Measurements from ENCODE around the gene NXNL1.

Gene NXNL1

DNA sequence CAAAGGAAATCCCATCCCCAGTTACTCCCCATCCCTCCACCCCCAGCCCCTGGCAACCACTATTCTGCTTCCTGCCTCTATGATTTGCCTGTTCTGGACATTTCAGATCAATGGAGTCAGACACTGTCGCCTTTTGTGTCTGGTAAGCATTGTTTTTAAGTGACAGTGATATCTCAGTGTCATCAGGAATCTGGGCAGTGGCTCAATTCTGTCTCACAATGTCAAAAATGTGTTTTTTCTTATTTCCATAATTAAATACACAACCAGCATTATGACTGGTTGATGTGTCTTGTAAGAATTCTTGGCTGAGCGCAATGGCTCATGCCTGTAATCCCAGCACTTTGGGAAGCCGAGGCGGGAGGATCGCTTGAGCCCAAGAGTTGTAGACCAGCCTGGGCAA lies 30.6 kb upstream of the NXNL1 start:
- H3K36me3 ChIP-seq (ENCODE audit: control insufficient read depth, low read length) = no peaks in the 10 kb centered on the region
- peaks cover 27% of the 10 kb centered on the region for H3K4me1 ChIP-seq (ENCODE audit: control insufficient read depth, low read length)
- H3K79me2 ChIP-seq (ENCODE audit: control insufficient read depth, low read length) = no peaks in the 10 kb centered on the region
- H3K4me2 ChIP-seq (ENCODE audit: low read length) = no peak overlapping the region
- H3K9me3 ChIP-seq (ENCODE audit: control insufficient read depth, insufficient read depth, low read length) = no peaks in the 10 kb centered on the region
- H3K27me3 ChIP-seq (ENCODE audit: control insufficient read depth, low read length) = no peaks in the 10 kb centered on the region
- no peaks in the 10 kb centered on the region; the same call in 1 of the 2 replicates for H3F3A ChIP-seq (ENCODE audit: control insufficient read depth, insufficient read depth)
- H3K4me3 ChIP-seq (ENCODE audit: low read length) = no peak overlapping the region
- no peak for TF ChIP-seq EZH2phosphoT487 (IDR thresholded peaks at IDR 0.05; ENCODE audit: borderline replicate concordance, low read length)
- TF ChIP-seq, protein P1, sequence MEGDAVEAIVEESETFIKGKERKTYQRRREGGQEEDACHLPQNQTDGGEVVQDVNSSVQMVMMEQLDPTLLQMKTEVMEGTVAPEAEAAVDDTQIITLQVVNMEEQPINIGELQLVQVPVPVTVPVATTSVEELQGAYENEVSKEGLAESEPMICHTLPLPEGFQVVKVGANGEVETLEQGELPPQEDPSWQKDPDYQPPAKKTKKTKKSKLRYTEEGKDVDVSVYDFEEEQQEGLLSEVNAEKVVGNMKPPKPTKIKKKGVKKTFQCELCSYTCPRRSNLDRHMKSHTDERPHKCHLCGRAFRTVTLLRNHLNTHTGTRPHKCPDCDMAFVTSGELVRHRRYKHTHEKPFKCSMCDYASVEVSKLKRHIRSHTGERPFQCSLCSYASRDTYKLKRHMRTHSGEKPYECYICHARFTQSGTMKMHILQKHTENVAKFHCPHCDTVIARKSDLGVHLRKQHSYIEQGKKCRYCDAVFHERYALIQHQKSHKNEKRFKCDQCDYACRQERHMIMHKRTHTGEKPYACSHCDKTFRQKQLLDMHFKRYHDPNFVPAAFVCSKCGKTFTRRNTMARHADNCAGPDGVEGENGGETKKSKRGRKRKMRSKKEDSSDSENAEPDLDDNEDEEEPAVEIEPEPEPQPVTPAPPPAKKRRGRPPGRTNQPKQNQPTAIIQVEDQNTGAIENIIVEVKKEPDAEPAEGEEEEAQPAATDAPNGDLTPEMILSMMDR (IDR thresholded peaks at IDR 0.05; ENCODE audit: low read depth, low read length, poor library complexity, severe bottlenecking) = no peak
- no peaks in the 10 kb centered on the region for H4K20me1 ChIP-seq (ENCODE audit: control insufficient read depth, insufficient read depth, low read depth, low read length)
- no peak overlapping the region for H3K27ac ChIP-seq (ENCODE audit: low read depth, low read length)
- no peaks in the 10 kb centered on the region for H3K9me2 ChIP-seq (replicated peaks; ENCODE audit: control insufficient read depth, low read length)

DNA sequence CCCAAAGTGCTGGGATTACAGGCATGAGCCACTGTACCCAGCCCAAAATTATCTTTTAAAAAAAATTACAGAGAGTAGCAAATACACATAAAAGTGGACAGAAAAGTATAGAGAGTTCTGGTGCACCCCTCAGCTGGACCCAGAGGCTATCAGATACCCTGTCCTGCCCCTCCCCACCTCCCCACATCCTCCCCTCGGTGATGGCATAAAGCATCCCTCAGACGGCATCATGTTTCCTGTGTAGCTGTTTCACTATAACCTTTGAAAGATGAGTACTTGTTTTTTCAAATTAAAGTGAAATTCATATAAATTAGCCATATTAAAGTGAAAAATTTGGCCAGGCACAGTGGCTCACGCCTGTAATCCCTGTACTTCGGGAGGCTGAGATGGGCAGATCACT lies 29.7 kb upstream of the NXNL1 start:
- no peaks in the 10 kb centered on the region for H3K9me2 ChIP-seq (replicated peaks; ENCODE audit: control insufficient read depth, low read length)
- peaks cover 22% of the 10 kb centered on the region for H3K4me1 ChIP-seq (ENCODE audit: control insufficient read depth, low read length)
- no peak for TF ChIP-seq EZH2phosphoT487 (IDR thresholded peaks at IDR 0.05; ENCODE audit: borderline replicate concordance, low read length)
- TF ChIP-seq, protein P1 (IDR thresholded peaks at IDR 0.05; ENCODE audit: low read depth, low read length, poor library complexity, severe bottlenecking) = no peak
- no peaks in the 10 kb centered on the region; the same call in 1 of the 2 replicates for H3F3A ChIP-seq (ENCODE audit: control insufficient read depth, insufficient read depth)
- no peaks in the 10 kb centered on the region for H3K79me2 ChIP-seq (ENCODE audit: control insufficient read depth, low read length)
- H3K36me3 ChIP-seq (ENCODE audit: control insufficient read depth, low read length) = no peaks in the 10 kb centered on the region
- H3K9me3 ChIP-seq (ENCODE audit: control insufficient read depth, insufficient read depth, low read length) = no peaks in the 10 kb centered on the region
- no peak overlapping the region for H3K4me2 ChIP-seq (ENCODE audit: low read length)
- H3K27ac ChIP-seq (ENCODE audit: low read depth, low read length) = no peak overlapping the region
- H3K27me3 ChIP-seq (ENCODE audit: control insufficient read depth, low read length) = no peaks in the 10 kb centered on the region
- no peak overlapping the region for H3K4me3 ChIP-seq (ENCODE audit: low read length)
- H4K20me1 ChIP-seq (ENCODE audit: control insufficient read depth, insufficient read depth, low read depth, low read length) = no peaks in the 10 kb centered on the region

DNA sequence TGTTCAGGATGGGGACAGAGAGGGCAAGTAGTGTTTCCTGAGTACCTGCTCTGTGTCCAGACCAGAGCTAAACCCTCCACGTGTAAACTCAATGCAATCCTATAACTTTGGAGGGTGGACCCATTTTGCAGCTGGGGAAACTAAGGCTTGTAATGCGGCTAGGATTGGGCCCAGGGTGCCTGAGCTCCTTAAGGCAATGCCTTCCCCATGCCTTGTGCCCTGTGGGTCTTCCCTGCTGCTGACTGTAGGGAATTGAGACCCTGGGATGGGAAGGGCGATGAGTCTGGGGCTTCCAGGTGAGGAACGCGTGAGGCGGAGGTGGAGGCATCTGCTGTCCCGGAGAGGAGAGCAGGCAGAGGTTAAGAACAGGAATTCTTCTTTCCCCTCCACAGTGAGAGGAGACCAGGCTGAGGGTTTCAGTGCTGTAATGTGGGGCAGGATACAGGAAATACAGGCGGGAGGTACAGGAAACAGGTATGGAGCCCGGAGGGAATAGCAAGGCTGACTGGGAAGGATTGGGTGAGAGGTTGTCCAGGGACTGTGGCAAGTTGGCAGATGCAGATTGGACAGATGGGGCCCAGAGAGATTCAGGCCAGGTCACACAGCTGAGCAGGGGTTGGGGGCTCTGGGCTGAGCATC lies 28.8 kb upstream of the NXNL1 start:
- TF ChIP-seq EZH2phosphoT487 (IDR thresholded peaks at IDR 0.05; ENCODE audit: borderline replicate concordance, low read length) = no peak
- TF ChIP-seq, protein P1 (IDR thresholded peaks at IDR 0.05; ENCODE audit: low read depth, low read length, poor library complexity, severe bottlenecking) = peak; percentile 45
- Histone ChIP-seq H3K27ac (ENCODE audit: low read depth, low read length) (no peak overlapping the region), H3F3A (ENCODE audit: control insufficient read depth, insufficient read depth) (no peaks in the 10 kb centered on the region; the same call in 1 of the 2 replicates), H3K4me3 (ENCODE audit: low read length) (no peak overlapping the region), H3K9me3 (ENCODE audit: control insufficient read depth, insufficient read depth, low read length) (no peaks in the 10 kb centered on the region), H3K36me3 (ENCODE audit: control insufficient read depth, low read length) (no peaks in the 10 kb centered on the region), H4K20me1 (ENCODE audit: control insufficient read depth, insufficient read depth, low read depth, low read length) (no peaks in the 10 kb centered on the region), H3K79me2 (ENCODE audit: control insufficient read depth, low read length) (no peaks in the 10 kb centered on the region), H3K9me2 (replicated peaks; ENCODE audit: control insufficient read depth, low read length) (no peaks in the 10 kb centered on the region), H3K4me2 (ENCODE audit: low read length) (peak overlapping the region; percentile 88; the same call in 1 of the 2 replicates), H3K4me1 (ENCODE audit: control insufficient read depth, low read length) (peaks cover 22% of the 10 kb centered on the region), H3K27me3 (ENCODE audit: control insufficient read depth, low read length) (no peaks in the 10 kb centered on the region)

All from DOHH2 (cell line).